Limb (tissue), 2 donors: Measurements from ENCODE around the gene GAA.

Experiments used
- DNase-seq, 2 donors: peaks; one replicate each; pipeline ENCODE4 v3.0.0-alpha.2; 2016; ENCODE audit errors: extremely low spot score in 2 of 2

The GAA gene

DNA sequence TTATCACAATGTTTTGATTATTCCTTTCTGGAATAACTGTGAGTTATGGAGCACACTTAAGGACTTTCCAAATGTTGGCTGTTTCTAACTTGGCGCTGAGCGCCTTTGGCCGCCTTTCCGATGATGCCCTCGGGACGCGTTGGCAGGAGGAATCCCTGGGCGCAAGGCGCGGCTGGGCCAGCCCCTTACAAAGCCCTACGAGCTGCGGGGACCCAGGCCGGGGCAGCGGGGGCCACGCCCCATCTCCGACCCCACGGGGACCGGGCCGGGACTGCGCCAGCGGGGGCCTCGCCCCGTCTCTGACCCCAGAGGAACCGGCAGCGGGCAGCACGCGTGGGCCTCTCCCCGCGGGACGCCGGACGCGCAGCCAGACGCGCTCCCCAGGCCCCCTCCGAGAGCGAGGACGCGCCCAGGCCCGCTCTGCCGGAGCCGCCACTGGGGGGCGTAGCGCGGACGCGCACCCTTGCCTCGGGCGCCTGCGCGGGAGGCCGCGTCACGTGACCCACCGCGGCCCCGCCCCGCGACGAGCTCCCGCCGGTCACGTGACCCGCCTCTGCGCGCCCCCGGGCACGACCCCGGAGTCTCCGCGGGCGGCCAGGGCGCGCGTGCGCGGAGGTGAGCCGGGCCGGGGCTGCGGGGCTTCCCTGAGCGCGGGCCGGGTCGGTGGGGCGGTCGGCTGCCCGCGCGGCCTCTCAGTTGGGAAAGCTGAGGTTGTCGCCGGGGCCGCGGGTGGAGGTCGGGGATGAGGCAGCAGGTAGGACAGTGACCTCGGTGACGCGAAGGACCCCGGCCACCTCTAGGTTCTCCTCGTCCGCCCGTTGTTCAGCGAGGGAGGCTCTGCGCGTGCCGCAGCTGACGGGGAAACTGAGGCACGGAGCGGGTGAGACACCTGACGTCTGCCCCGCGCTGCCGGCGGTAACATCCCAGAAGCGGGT is at the start of gene GAA:
Gene GAA, plus strand, starts transcription at position 571 of the 935 bp plus-strand sequence. CDS start 3,006 bp downstream, outside the sequence.
- peak; percentile 90 to 96 for DNase-seq

DNA sequence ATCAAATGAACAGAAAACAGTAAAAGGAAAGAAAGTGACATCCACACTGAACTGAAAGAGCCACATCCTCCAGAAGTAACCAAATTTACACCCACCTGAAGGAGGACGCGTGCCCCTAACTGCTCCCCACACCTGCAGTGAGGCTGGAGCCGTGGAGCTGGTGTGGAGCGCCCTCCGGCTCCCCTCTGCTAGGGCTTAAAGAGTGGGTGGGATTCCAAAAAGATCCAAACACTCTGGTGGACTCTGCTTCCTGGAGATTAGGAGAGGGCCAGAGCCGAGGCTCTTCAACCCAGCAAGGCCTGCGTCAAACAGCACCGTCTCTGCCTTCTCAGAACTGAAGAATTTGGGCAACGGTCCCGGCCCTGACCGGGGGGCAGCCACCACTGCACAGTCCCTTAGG is 49.7 kb upstream of the GAA start:
- no peak for DNase-seq

DNA sequence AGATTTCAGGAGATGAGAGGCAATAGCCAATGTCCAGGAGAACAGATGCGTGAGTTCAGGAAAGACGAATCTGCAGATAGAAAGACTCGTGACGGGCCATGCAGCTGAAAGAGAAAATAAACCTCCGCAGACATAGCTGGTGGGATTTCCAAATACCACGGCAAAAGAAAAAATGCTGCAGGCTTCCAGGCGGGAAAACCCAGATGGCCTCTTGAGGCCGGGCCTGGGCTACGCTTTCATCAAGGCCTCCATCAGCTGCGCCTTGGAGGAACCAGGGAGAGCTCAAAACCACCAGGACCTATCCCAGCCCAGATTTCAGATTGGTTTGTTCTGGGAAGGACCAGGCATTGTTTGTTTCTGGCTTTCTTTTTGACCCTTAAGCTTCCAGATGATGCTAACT is 48.3 kb upstream of the GAA start:
- DNase-seq: no peak

DNA sequence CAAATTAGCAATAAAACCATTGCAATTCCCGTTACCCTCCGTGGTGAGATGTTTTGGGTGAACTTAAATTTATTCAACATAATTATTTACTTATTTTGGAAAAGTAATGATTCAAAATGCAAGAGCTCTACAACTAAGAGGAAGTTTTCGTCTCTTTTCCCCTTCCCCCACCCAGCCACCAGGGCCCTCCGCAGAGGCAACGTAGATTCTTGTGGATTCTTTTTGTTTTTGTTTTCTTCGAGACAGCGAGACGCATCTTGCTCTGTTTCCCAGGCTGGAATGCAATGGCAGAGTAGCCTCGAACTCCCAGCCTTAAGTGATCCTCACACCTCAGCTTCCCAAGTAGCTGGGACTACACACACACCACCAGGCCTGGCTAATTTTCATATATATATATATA is 45.8 kb upstream of the GAA start:
- no peak for DNase-seq

DNA sequence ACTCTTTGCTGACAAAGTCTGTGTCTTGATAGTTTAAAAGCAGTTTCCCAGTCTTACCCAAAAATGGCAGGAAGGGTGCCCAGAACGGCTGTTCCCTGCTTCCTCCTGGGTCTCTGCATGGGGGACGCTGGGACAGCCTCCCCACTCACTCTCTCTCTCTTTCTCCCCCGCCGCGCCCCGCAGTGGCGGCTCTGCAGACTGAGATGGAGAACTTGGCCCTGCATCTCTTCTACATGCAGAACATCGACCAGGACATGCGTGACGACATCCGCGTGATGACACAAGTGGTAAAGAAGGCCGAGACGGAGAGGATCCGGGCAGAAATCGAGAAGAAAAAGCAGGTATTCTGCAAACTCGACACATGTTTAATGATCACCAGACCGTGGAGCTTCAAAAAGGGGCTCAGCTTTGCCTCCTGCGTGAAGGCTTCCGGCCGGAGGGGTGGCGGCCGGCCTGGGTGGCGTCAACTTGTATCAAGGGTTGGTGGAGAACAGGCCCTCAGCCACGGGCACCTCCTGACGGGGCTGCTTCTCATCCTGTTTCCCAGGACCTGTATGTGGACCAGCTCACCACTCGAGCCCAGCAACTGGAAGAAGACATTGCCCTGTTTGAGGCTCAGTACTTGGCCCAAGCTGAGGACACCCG is 42.9 kb upstream of the GAA start:
- DNase-seq: no peak

DNA sequence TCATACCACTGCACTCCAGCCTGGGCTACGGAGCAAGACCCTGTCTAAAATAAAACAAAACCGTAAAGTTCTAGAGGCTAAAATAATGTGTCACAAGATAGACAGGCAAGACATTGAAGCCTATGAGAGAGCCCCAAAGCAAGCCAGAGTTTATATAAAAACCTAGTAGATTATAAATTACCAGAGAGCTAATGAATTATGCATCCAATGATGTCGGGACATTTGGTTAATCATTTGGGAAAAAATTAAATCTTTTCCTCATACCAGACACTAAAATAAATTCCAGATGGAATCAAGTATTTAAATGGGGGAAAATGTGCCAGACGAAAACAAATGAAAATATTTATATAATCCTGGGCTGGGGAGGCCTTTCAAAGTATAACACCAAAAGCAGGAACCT is 40.7 kb upstream of the GAA start:
- DNase-seq: no peak

DNA sequence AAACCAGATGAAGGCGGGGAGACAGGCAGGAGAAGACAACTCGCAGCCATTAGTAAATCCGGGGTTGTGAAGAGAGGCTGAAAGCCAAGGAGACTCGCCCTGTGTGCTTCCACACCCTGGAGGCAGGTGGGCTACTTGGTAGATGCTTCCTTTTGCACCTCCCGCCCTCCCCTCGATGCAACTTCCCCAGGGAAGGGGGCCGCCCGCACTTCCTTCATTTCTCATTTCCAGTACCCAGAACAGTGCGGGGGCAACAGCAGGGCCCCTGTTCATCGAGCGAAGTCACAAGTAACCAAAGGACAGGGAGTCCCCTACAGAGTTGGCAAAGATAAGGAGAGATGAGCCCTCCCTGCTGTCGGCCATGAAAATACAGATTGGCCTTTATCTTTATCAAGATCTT is 40.0 kb upstream of the GAA start:
- DNase-seq: no peak

DNA sequence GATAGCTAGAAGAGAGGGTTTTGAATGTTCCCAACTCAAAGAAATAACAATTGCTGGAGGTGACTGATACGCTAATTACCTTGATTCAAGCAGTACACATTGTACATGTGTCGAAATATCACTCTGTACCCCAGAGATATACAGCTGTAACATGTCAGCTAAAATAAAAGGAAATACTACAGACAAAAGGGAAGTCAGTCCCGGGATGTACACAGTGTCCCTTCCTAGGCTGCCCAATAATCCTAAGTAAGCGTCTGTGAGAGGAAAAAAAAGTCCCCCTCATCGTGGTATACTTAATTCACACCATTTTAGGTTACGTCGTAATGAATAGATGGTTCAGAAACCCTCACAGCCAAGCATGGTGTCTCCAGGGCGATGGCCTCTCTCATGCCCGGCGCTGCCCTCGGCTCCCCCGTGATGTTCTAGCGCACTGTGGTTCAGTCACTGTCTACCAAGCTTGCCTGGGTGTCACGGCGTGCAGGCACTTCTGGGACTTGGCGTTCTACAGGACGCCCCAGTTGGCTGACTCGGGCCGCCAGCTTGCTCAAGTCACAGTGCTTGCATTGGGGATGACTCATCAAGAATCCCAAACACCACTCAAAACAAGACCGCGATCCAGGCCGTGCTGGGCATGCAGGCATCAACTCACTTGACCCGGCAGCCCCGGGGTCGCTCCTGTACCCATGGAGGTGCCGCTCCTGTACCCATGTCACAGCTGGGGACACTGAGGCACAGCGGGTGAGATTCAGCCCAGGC is 37.4 kb upstream of the GAA start:
- DNase-seq: no peak

DNA sequence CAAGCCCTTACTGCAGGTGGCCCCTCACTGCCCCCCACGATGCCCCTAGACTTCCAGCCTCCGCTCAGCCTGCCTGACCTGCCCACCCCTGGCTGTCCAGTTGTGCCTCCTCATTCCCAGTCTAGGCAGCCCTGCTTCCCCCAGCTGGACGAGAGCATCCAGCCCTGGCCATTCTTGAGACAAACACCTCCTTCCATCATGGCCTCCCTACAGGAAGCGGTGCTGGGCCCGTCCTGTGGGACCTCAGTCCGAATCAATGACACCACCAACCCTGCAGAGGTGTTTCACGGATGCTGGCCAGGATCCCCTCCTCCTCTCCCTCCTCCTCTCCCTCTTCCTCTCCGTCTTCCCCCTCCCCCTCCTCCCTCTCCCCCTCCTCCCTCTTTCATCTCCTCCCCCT is 36.7 kb upstream of the GAA start:
- DNase-seq: no peak

DNA sequence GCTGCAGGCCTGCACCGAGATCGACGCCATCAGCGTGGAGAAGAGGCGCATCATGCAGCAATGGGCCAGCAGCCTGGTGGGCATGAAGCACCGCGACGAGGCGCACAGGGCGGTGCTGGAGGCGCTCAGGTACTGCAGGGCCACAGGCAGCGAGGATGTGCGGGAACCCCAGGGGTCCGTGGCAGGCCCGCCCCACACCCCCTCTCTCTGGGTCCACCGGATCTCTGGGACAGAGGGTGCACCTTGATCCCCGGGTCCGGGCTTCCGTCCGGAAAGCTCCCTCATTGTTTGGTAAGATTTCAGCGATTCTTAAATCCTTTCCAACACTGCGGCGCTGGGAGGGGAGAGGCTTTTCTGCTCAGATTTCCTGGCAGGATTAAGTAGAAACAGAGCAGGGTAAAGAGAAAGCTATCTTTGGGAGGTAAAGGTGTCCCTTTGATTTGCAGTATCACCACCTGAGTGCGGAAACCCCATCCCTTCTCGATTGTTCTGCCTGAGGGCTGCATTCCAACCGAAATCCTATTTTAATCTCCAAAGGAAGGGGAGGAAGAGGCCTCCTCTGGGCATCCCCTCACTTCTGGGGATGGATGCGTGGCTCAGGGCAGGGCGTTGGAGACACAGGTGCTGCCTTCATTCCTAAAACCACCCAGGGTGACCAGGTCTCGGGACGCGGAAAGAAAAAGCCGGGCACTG is 35.8 kb upstream of the GAA start:
- DNase-seq: no peak

DNA sequence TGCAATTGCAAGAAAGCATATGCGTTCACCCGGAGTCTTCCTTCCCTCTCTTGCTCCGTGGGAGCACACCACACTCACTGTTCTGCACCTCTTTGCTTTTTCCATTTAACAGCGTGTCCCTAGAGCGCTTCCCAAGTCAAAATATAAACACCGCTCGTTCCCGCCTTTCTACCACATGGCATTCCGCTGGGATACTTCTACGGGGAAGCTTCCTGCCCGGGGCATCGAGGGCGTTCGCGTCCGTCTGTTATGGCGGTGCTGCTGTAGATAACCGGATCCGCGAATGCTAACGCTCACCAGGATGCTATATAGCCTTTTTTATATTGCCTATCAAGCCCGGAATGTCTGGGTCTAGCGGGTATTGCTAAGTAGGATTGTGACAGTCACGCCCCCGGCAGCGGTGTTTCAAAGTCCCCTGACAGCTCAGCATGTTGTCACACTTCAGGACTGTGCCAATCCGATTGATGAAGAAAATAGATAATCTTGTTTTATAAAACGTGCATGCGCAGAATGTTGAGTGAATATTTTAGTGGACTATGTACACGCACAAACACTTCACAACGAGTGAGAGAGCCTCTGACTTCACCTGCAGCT is 33.9 kb upstream of the GAA start:
- DNase-seq: no peak

DNA sequence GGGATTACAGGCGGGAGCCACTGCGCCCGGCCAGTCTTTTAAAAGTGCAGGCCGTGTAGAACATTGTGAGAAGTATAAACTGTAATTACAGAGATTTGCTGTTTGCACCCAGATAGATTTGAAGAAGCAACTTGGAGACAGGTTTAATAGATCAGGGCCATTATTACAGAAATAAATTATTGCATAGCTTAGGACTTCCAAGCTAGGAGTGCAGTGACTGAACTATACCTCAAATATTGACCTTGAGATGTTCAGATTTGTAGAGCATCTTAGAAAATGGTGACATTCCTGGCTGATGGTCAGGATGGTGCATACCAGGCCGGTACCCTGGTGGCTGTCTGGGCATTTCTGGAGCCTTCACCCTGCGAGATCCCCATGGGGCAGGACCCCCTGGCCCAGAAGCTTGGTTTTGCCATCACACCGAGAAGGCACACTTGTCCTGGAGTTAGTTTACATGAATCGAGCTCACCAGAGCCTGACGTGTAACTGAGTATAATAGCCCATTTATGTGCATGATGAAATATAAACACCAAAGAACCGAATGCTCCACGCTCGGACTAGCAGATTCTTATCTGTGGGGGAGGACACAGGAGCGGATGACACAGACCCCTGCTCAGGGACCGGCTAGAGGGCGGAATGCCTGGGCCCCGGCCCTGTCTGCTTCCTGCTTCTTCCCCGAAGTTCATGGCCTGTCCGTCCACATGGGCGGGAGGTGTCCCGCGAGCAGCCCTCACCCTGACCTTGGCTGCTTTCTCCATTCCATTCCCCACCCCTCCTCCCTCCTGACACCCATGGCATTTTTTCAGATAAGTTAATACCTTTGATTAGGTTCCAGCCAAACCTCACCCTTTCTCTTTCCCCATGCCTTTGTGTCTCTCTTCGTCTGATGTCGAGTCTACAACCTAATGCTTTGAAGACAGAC is 32.8 kb upstream of the GAA start:
- DNase-seq: no peak

DNA sequence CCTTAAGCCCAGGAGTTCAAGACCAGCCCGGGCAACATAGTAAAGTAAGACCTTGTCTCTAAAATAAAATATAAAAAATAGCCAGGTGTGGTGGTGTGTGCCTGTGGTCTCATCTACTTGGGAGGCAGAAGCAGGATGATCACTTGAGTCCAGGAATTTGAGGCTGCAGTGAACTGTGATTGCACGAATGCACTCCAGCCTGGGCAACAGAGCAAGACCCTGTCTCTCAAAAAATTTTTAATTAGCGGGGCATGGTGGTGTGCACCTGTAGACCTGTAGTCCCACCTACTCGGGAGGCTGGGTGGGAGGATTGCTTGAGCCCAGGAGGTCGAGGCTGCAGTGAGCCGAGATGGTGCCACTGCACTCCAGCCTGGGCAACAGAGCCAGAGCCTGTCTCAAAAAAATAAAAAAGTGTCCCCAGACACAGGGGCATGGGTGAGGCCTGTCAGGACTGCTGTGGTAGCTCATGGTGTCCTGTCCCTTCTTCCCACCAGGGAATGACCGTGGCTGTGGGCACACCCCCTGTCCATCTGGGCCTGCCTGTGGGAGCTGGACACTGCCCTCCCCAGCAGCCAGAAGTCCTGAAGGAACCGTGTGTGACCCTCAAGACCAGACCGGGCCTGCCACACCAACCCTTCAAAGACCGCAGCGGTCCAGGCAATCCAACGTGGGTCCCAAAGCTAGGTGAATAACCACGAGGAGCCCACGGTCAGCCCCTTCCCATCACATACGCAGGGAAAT is 30.8 kb upstream of the GAA start:
- no peak for DNase-seq

DNA sequence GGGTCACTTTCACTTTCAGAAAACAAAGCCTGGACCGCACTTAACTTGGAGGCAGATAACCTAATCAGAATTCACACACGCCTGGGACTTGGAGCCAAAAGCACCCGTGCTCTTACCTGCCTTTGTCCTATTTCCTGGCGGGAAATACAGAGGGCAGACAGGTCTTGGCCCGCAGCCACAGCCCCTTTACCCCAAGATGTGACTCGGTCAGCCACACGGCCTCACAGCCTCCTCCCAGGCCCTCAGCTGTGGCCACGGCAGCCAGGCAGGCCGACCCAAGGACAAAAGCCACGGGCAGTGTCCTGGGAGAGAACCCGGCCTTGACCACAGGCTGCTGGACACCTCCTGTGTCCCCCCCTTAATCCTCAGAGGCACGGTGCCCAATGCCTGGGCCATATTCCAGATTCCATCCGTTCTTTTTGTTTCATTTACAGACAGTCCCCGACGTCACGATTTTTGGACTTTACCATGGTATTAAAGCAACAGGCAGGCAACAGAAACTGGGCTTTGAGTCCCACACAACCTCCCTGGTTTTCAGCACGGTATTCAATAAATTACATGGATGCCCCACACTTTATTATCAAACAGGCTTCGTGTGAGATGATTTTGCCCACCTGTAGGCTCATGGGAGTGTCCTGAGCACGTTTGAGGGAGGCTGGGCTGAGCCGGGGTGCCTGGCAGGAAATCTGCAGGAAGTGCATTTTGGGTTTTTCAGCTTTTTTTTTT is 30.1 kb upstream of the GAA start:
- no peak for DNase-seq

DNA sequence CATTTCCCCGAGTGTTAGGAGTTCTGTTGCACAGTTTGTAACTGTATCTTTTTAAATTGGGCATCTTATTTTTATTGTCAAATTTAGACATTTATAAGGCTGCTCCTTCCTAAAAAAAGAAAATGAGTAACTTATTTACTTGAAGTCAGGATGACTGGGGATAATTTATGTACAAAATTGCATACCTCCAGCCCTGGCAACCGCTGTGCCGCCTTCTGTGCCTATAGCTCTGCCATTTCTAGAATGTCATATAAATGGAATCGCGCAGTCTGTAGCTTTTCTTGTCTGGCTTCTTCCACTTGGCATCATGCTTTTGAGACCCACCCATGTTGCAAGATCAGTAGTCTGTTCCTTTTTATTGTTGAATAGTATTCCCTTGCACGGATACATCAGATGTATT is 29.0 kb upstream of the GAA start:
- no peak for DNase-seq

DNA sequence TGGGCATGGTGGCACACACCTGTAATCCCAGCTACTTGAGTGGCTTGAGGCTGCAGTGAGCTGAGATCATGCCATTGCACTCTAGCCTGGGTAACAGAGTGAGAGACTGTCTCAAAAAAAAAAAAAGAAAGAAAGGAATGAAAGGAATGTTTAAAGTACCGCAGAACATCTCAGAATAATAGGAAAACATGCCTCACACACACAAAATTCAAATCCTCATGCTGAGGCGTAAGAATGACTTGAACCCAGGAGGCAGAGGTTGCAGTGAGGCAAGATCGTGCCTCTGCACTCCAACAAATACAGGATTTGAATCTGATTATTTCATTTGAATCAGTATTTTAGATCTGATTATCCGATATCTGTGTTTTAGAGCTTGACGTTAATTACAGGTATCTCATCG is 21.3 kb upstream of the GAA start:
- DNase-seq: no peak

DNA sequence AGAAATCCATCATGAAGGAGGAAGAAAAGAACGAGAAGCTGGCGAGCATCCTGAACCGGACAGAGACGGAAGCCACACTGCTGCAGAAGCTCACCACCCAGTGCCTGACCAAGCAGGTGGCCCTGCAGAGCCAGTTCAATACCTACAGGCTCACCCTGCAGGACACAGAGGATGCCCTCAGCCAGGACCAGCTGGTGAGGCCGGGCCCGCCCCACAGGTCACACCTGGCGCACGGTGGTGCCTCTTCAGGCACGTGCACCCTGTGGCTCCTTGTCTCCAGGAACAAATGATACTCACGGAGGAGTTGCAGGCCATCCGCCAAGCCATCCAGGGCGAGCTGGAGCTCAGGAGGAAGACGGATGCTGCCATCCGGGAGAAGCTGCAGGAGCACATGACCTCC is 19.8 kb upstream of the GAA start:
- no peak for DNase-seq

DNA sequence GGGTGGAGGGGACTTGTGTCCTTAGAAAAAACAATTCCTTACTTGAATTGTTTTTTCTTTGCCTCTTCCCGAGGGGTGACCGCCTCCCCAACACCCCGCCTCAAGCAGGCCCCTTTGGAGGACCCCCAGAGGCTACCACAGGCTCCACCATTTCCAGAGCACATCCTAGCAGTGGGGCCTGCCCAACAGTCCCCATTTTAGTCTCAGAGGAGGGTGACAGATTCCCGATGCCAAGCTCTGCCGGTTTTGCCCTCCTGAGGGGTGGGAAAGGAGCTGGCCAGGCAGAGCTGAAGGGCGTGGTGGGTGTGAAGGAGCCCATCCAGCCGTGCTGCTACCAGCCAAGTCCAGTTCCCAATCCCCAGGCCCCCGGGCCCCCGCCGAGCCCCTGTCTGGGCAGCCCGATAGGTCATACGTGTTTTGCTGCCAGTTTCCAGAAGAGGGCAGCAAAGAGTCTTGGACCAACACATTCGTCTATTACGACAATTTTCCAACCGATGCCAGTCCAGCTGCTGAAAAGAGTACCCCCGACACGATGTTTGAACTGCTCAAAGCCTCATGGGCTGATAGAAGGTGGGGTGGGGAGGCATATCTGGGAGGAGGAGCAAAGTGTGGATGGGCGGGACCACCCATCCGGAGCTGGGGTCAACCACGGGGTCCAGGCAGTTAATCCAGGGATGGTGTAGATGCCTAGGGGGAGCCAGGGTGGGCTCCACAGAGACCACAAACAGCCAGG is 18.8 kb upstream of the GAA start:
- peak; percentile 76 to 82 for DNase-seq
